WERI-Rb-1 (cell line): Measurements from ENCODE around the gene RASAL2.

Experiments
- DNase-seq: peaks from one replicate; pipeline ENCODE4 v3.0.0-alpha.2; 2020
- H3K27ac ChIP-seq: fragments of 250-450 bp; sonication (Bioruptor Pico); 2 replicates; pipeline ENCODE4 v1.5.1; 2020; ENCODE audit warnings: mild to moderate bottlenecking, moderate library complexity
- H3K27me3 ChIP-seq: fragments of 250-450 bp; sonication (Bioruptor Pico); 2 replicates; pipeline ENCODE4 v1.5.1; 2021; ENCODE audit warnings: mild to moderate bottlenecking, low read depth, moderate library complexity; ENCODE audit not compliant: insufficient read depth, severe bottlenecking
- H3K36me3 ChIP-seq: fragments of 250-450 bp; sonication (Bioruptor Pico); 2 replicates; pipeline ENCODE4 v1.5.1; 2020; ENCODE audit warnings: mild to moderate bottlenecking, moderate library complexity
- H3K4me3 ChIP-seq: 2 replicates; pipeline ENCODE4 v1.5.1; 2011; ENCODE audit warnings: low read depth, mild to moderate bottlenecking, control low read depth, low read length
- H3K9me3 ChIP-seq: fragments of 250-450 bp; sonication (Bioruptor Pico); 2 replicates; pipeline ENCODE4 v1.5.1; 2021; ENCODE audit warnings: mild to moderate bottlenecking, moderate library complexity; ENCODE audit not compliant: severe bottlenecking
- CTCF ChIP-seq: IDR thresholded peaks from 2 replicates; pipeline ENCODE4 v1.5.1; 2011; ENCODE audit warnings: low read depth, mild to moderate bottlenecking, control low read depth, inconsistent platforms, low read length

RASAL2 gene

GRCh38 chr1:178075333-178075732 lies 18.6 kb upstream of the RASAL2 start:
- Histone ChIP-seq H3K27me3 (no peaks in the 10 kb centered on the region), H3K27ac (no peak overlapping the region), H3K36me3 (no peaks in the 10 kb centered on the region), H3K4me3 (no peak overlapping the region), H3K9me3 (no peaks in the 10 kb centered on the region)
- no peak for DNase-seq
- TF ChIP-seq CTCF = no peak

GRCh38 chr1:178076607-178077006 lies 17.3 kb upstream of the RASAL2 start:
- no peaks in the 10 kb centered on the region for H3K27me3 ChIP-seq

GRCh38 chr1:178077917-178078316 lies 16.0 kb upstream of the RASAL2 start:
- Histone ChIP-seq H3K9me3 (no peaks in the 10 kb centered on the region), H3K27me3 (no peaks in the 10 kb centered on the region), H3K4me3 (no peak overlapping the region), H3K27ac (no peak overlapping the region), H3K36me3 (no peaks in the 10 kb centered on the region)
- no peak for TF ChIP-seq CTCF
- no peak for DNase-seq

More at GRCh38 chr1:178076607-178077006, 17.3 kb upstream of the RASAL2 start:
- no peak for TF ChIP-seq CTCF
- Histone ChIP-seq H3K4me3 (no peak overlapping the region), H3K9me3 (no peaks in the 10 kb centered on the region), H3K36me3 (no peaks in the 10 kb centered on the region), H3K27ac (no peak overlapping the region)
- no peak for DNase-seq

GRCh38 chr1:178086294-178086693 lies 7.6 kb upstream of the RASAL2 start:
- Histone ChIP-seq H3K27me3 (no peaks in the 10 kb centered on the region), H3K27ac (no peak overlapping the region), H3K9me3 (no peaks in the 10 kb centered on the region), H3K36me3 (no peaks in the 10 kb centered on the region), H3K4me3 (no peak overlapping the region)
- no peak for TF ChIP-seq CTCF
- DNase-seq = no peak

- DNase-seq = no peak
These were observed 7.1 kb upstream of the RASAL2 start for GRCh38 chr1:178086766-178087165.

More at GRCh38 chr1:178086766-178087165, 7.1 kb upstream of the RASAL2 start:
- no peaks in the 10 kb centered on the region for H3K27me3 ChIP-seq
- H3K9me3 ChIP-seq = no peaks in the 10 kb centered on the region
- H3K27ac ChIP-seq = no peak overlapping the region
- no peak for TF ChIP-seq CTCF
- H3K36me3 ChIP-seq = no peaks in the 10 kb centered on the region
- no peak overlapping the region for H3K4me3 ChIP-seq
